HG02973 (cell line): Measurements from ENCODE around the gene GALNT18.

Experiments
- ATAC-seq: cut with Tn5 transposase; IDR thresholded peaks from one replicate; pipeline ENCODE4 v1.9.1; 2021; ENCODE audit warnings: moderate library complexity; ENCODE audit not compliant: unreplicated experiment

The GALNT18 gene

GRCh38 chr11:11624926-11625325 lies 3.1 kb upstream of the GALNT18 start:
- no peak for ATAC-seq

GRCh38 chr11:11624204-11624603 lies 2.4 kb upstream of the GALNT18 start:
- ATAC-seq, result no peak

GRCh38 chr11:11622772-11623171 lies 967 bp upstream of the GALNT18 start:
- ATAC-seq, result no peak

GRCh38 chr11:11622340-11622706 lies 518 bp upstream of the GALNT18 start:
- ATAC-seq, result no peak

- no peak for ATAC-seq
Measured at GRCh38 chr11:11620921-11621572, 758 bp downstream of the GALNT18 start.

GRCh38 chr11:11620173-11620920 lies 1.5 kb downstream of the GALNT18 start:
- ATAC-seq, result no peak

- no peak for ATAC-seq
Measured at GRCh38 chr11:11618973-11619435, 2.8 kb downstream of the GALNT18 start.

GRCh38 chr11:11615086-11615485 lies 6.7 kb downstream of the GALNT18 start:
- ATAC-seq, result no peak

GRCh38 chr11:11612439-11612838 lies 9.4 kb downstream of the GALNT18 start:
- no peak for ATAC-seq

- ATAC-seq, result no peak
Measured at GRCh38 chr11:11611381-11611780, 10.4 kb downstream of the GALNT18 start.

GRCh38 chr11:11608783-11609232 lies 13.0 kb downstream of the GALNT18 start:
- ATAC-seq, result no peak

GRCh38 chr11:11607772-11608171 lies 14.0 kb downstream of the GALNT18 start:
- ATAC-seq, result no peak

- ATAC-seq, result no peak
Measured at GRCh38 chr11:11605821-11606450, 15.9 kb downstream of the GALNT18 start.

- ATAC-seq, result no peak
Measured at GRCh38 chr11:11605181-11605580, 16.6 kb downstream of the GALNT18 start.

- no peak for ATAC-seq
Measured at GRCh38 chr11:11604370-11604990, 17.3 kb downstream of the GALNT18 start.

- ATAC-seq, result no peak
Measured at GRCh38 chr11:11602011-11602410, 19.8 kb downstream of the GALNT18 start.

GRCh38 chr11:11600288-11600687 lies 21.5 kb downstream of the GALNT18 start:
- ATAC-seq, result no peak

GRCh38 chr11:11598243-11598642 lies 23.6 kb downstream of the GALNT18 start:
- ATAC-seq, result no peak

- ATAC-seq, result no peak
Measured at GRCh38 chr11:11594162-11594561, 27.6 kb downstream of the GALNT18 start.

GRCh38 chr11:11592146-11592684 lies 29.6 kb downstream of the GALNT18 start:
- no peak for ATAC-seq

- no peak for ATAC-seq
Measured at GRCh38 chr11:11589437-11589836, 32.4 kb downstream of the GALNT18 start.
